ENCODE results near the gene IL17RD. TPM values are rescaled to one million over a fixed set of nuclear protein-coding genes. Genes with fewer than 3 reads are reported as not detected.

IL17RD gene
- total RNA-seq, 2 donors from 2014 or later = 47.1 to 71.3 TPM

- no peak for DNase-seq
- WGBS, 2 experiments (ENCODE audit: insufficient coverage in 1 of 2, insufficient read length in 1 of 2) = 13 to 32% methylated on average over 3 to 4 of the region's 4 CpGs
- H3K9me3 Mint-ChIP-seq = no peaks in the 10 kb centered on the region
- Histone ChIP-seq H3K36me3 (ENCODE audit: control insufficient read depth, insufficient read depth, low read length) (peaks cover 19% of the 10 kb centered on the region), H3K9me3 (ENCODE audit: control insufficient read depth, low read length) (no peaks in the 10 kb centered on the region), H3K4me1 (ENCODE audit: control insufficient read depth, insufficient read depth, low read length) (peaks cover 34% of the 10 kb centered on the region), H3K27ac (ENCODE audit: low read depth, low read length) (peak overlapping the region; percentile 74), H3K9ac (ENCODE audit: extremely low read depth, low read length, poor library complexity, severe bottlenecking) (peak overlapping the region; percentile 38), H3K4me3 (ENCODE audit: low read length) (peak overlapping the region; percentile 52), H3K27me3 (ENCODE audit: control insufficient read depth, insufficient read depth, low read length, poor library complexity, severe bottlenecking) (no peaks in the 10 kb centered on the region)
- peak overlapping the region; percentile 94 for H3K27ac Mint-ChIP-seq
- H3K36me3 Mint-ChIP-seq (ENCODE audit: low read depth) = peaks cover 16% of the 10 kb centered on the region
- H3K4me3 Mint-ChIP-seq = peak overlapping the region; percentile 45
- no peaks in the 10 kb centered on the region for H3K27me3 Mint-ChIP-seq (ENCODE audit: insufficient read depth)
- peaks cover 86% of the 10 kb centered on the region for H3K4me1 Mint-ChIP-seq
- TF ChIP-seq, protein P1, sequence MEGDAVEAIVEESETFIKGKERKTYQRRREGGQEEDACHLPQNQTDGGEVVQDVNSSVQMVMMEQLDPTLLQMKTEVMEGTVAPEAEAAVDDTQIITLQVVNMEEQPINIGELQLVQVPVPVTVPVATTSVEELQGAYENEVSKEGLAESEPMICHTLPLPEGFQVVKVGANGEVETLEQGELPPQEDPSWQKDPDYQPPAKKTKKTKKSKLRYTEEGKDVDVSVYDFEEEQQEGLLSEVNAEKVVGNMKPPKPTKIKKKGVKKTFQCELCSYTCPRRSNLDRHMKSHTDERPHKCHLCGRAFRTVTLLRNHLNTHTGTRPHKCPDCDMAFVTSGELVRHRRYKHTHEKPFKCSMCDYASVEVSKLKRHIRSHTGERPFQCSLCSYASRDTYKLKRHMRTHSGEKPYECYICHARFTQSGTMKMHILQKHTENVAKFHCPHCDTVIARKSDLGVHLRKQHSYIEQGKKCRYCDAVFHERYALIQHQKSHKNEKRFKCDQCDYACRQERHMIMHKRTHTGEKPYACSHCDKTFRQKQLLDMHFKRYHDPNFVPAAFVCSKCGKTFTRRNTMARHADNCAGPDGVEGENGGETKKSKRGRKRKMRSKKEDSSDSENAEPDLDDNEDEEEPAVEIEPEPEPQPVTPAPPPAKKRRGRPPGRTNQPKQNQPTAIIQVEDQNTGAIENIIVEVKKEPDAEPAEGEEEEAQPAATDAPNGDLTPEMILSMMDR (conservative IDR thresholded peaks at IDR 0.05) = no peak
Measured at GRCh38 chr3:57131210-57131588, 34.0 kb downstream of the IL17RD start.

DNA sequence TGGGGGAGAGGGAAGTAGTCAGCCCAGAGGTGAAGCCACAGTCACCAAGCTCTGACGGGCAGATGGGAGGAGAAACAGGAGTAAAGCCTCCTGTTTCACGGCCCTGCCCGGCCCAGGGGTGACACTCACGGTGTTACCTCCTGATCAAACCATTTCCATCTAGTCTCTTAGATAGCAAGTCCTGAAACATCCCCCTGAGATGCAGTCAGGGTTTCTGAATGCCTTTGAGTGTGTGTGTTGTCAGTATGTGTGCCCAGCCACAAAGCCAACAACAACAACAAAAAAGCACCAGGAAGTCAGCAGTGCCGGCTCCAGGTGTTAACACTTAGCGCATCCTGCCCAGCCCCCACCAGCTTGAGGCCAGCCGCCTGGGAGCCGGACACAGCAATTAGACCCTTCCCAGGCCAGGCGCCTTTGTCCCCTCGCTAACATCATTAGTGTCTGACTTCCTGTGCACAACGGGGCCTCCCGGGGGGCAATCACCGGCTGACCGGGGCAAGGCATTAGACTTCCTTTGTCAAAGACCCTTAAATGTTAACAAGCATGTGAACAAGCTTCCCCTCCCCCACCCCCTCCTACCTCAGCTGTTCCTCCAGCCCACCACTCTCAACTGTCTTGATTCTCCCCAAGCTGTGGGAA is 34.5 kb downstream of the IL17RD start:
- 1 to 2% methylated on average over 6 to 14 of the region's 14 CpGs for WGBS, 2 experiments (ENCODE audit: insufficient coverage in 1 of 2, insufficient read length in 1 of 2)
- Histone ChIP-seq H3K27ac (ENCODE audit: low read depth, low read length) (peak overlapping the region; percentile 74), H3K9me3 (ENCODE audit: control insufficient read depth, low read length) (no peaks in the 10 kb centered on the region), H3K4me3 (ENCODE audit: low read length) (peak overlapping the region; percentile 52), H3K27me3 (ENCODE audit: control insufficient read depth, insufficient read depth, low read length, poor library complexity, severe bottlenecking) (no peaks in the 10 kb centered on the region), H3K36me3 (ENCODE audit: control insufficient read depth, insufficient read depth, low read length) (peaks cover 16% of the 10 kb centered on the region), H3K9ac (ENCODE audit: extremely low read depth, low read length, poor library complexity, severe bottlenecking) (peak overlapping the region; percentile 38), H3K4me1 (ENCODE audit: control insufficient read depth, insufficient read depth, low read length) (peaks cover 37% of the 10 kb centered on the region)
- Mint-ChIP-seq H3K4me1 (peaks cover 86% of the 10 kb centered on the region), H3K36me3 (ENCODE audit: low read depth) (peaks cover 11% of the 10 kb centered on the region), H3K4me3 (peak overlapping the region; percentile 45), H3K9me3 (no peaks in the 10 kb centered on the region), H3K27me3 (ENCODE audit: insufficient read depth) (no peaks in the 10 kb centered on the region), H3K27ac (peak overlapping the region; percentile 94)
- peak; percentile 100 for DNase-seq
- TF ChIP-seq, protein P1 (conservative IDR thresholded peaks at IDR 0.05) = no peak

DNA sequence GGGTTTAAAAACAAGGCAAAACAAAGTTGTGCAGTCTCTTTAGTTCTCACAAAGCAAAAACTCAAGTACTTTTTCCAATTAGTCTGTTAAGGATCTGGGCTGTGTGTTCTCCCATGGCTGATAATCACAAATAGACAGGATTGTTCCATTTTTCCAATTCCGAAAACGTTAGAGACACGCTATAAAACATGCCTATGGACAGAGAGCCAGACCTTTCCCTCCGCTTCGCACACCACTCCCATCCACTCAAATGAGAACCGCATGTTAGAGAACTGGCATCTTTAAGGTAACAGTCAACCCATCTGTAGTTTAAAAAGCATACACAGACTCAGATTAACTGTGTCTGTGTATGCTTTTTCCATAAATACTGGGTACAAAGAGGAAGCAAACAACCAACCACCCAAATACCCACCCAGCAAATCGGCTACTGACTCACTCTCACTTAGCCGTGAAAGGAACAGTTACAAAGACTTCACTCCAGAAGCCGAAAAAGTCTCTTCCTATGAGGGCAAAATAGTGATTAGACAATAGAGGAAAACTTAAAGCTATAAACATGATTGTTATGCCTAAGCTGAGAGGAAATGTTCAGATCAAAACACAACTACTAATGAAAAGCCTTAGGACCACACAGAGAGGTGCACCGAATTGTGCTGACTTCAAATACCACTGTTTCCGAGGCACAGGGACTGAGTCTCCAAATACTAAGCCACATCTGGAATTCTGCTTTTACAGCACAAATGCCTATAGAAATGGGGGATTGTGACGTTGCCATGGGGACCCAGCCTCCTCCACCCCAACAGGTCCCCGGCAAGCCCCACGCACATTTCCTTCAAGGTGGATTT is 36.1 kb downstream of the IL17RD start:
- H3K36me3 Mint-ChIP-seq (ENCODE audit: low read depth) = no peaks in the 10 kb centered on the region
- Histone ChIP-seq H3K27ac (ENCODE audit: low read depth, low read length) (peak overlapping the region; percentile 45), H3K9me3 (ENCODE audit: control insufficient read depth, low read length) (no peaks in the 10 kb centered on the region), H3K36me3 (ENCODE audit: control insufficient read depth, insufficient read depth, low read length) (peaks cover 12% of the 10 kb centered on the region), H3K27me3 (ENCODE audit: control insufficient read depth, insufficient read depth, low read length, poor library complexity, severe bottlenecking) (no peaks in the 10 kb centered on the region), H3K4me1 (ENCODE audit: control insufficient read depth, insufficient read depth, low read length) (peaks cover 40% of the 10 kb centered on the region), H3K4me3 (ENCODE audit: low read length) (peak overlapping the region; percentile 52), H3K9ac (ENCODE audit: extremely low read depth, low read length, poor library complexity, severe bottlenecking) (no peak overlapping the region)
- no peaks in the 10 kb centered on the region for H3K9me3 Mint-ChIP-seq
- no peaks in the 10 kb centered on the region for H3K27me3 Mint-ChIP-seq (ENCODE audit: insufficient read depth)
- H3K4me3 Mint-ChIP-seq = peak overlapping the region; percentile 6
- peaks cover 82% of the 10 kb centered on the region for H3K4me1 Mint-ChIP-seq
- TF ChIP-seq, protein P1 (conservative IDR thresholded peaks at IDR 0.05) = no peak
- 75 to 76% methylated on average over 7 to 13 of the region's 14 CpGs for WGBS, 2 experiments (ENCODE audit: insufficient coverage in 1 of 2, insufficient read length in 1 of 2)
- H3K27ac Mint-ChIP-seq = peak overlapping the region; percentile 94
- no peak for DNase-seq
